ENCODE data around the gene UBE2N. TPM values are rescaled to one million over a fixed set of nuclear protein-coding genes. Genes with fewer than 3 reads are reported as not detected.

Gene UBE2N
- total RNA-seq (ENCODE audit: unreplicated experiment), result 150 TPM
- long read RNA-seq, full-length matches to known transcripts, result 73 of 78 reads
- long read RNA-seq, partial matches to known transcripts, result 1 of 78 reads
- long read RNA-seq, other reads (novel, unspliced or antisense), result 4 of 78 reads

GRCh38 chr12:93441617-93442410 lies at the start of gene UBE2N:
TSS of gene UBE2N (minus strand) at chr12:93441947. CDS start at chr12:93441884, 63 bp downstream.
- TF ChIP-seq CTCF (IDR thresholded peaks at IDR 0.05; ENCODE audit: unreplicated experiment), result no peak
- Mint-ChIP-seq H3K36me3 (ENCODE audit: low read depth, unreplicated experiment) (peaks cover 10% of the 10 kb centered on the region), H3K4me1 (ENCODE audit: unreplicated experiment) (peaks cover 42% of the 10 kb centered on the region), H3K9me3 (ENCODE audit: unreplicated experiment) (no peaks in the 10 kb centered on the region), H3K27ac (ENCODE audit: unreplicated experiment) (peak within 1 kb of the TSS; percentile 99), H3K4me3 (ENCODE audit: unreplicated experiment) (peak within 1 kb of the TSS; percentile 98), H3K27me3 (ENCODE audit: unreplicated experiment) (peaks cover 12% of the 10 kb centered on the region)
- peak; percentile 97 for DNase-seq (ENCODE audit: low spot score)

- Mint-ChIP-seq H3K9me3 (ENCODE audit: unreplicated experiment) (no peaks in the 10 kb centered on the region), H3K36me3 (ENCODE audit: low read depth, unreplicated experiment) (peaks cover 13% of the 10 kb centered on the region), H3K4me1 (ENCODE audit: unreplicated experiment) (no peaks in the 10 kb centered on the region), H3K4me3 (ENCODE audit: unreplicated experiment) (no peak overlapping the region), H3K27me3 (ENCODE audit: unreplicated experiment) (no peaks in the 10 kb centered on the region), H3K27ac (ENCODE audit: unreplicated experiment) (no peak overlapping the region)
- no peak for TF ChIP-seq CTCF (IDR thresholded peaks at IDR 0.05; ENCODE audit: unreplicated experiment)
- DNase-seq (ENCODE audit: low spot score), result no peak
These were observed 42.7 kb upstream of the UBE2N start for GRCh38 chr12:93484315-93484981.

- no peaks in the 10 kb centered on the region for H3K4me1 Mint-ChIP-seq (ENCODE audit: unreplicated experiment)
- H3K36me3 Mint-ChIP-seq (ENCODE audit: low read depth, unreplicated experiment), result peaks cover 6% of the 10 kb centered on the region
- no peaks in the 10 kb centered on the region for H3K9me3 Mint-ChIP-seq (ENCODE audit: unreplicated experiment)
- no peak overlapping the region for H3K27ac Mint-ChIP-seq (ENCODE audit: unreplicated experiment)
- no peaks in the 10 kb centered on the region for H3K27me3 Mint-ChIP-seq (ENCODE audit: unreplicated experiment)
- no peak for TF ChIP-seq CTCF (IDR thresholded peaks at IDR 0.05; ENCODE audit: unreplicated experiment)
- no peak for DNase-seq (ENCODE audit: low spot score)
- no peak overlapping the region for H3K4me3 Mint-ChIP-seq (ENCODE audit: unreplicated experiment)
These were observed 41.5 kb upstream of the UBE2N start for GRCh38 chr12:93483151-93483807.

GRCh38 chr12:93482721-93483120 lies 41.0 kb upstream of the UBE2N start:
- H3K9me3 Mint-ChIP-seq (ENCODE audit: unreplicated experiment), result no peaks in the 10 kb centered on the region
- H3K27ac Mint-ChIP-seq (ENCODE audit: unreplicated experiment), result no peak overlapping the region
- H3K4me3 Mint-ChIP-seq (ENCODE audit: unreplicated experiment), result no peak overlapping the region
- no peaks in the 10 kb centered on the region for H3K27me3 Mint-ChIP-seq (ENCODE audit: unreplicated experiment)
- peaks cover 6% of the 10 kb centered on the region for H3K36me3 Mint-ChIP-seq (ENCODE audit: low read depth, unreplicated experiment)
- TF ChIP-seq CTCF (IDR thresholded peaks at IDR 0.05; ENCODE audit: unreplicated experiment), result no peak
- no peak for DNase-seq (ENCODE audit: low spot score)
- H3K4me1 Mint-ChIP-seq (ENCODE audit: unreplicated experiment), result no peaks in the 10 kb centered on the region
